Adrenal gland (tissue), 5 donors: ENCODE measurements around the gene MIPOL1.

Experiments
- CTCF ChIP-seq, 6 experiments: fragments of 450-650 bp in 4 of 6; fragments of 200-600 bp in 2 of 6; sonication (generic) in 1 of 6; IDR thresholded peaks; 1 replicate in 5 of 6; 2 replicates in 1 of 6; pipeline versions ENCODE4 v1.5.1 to v1.8.0; 2016 to 2021; ENCODE audit warnings: antibody characterized with exemption in 6 of 6, mild to moderate bottlenecking in 2 of 6, moderate library complexity in 1 of 6
- POLR2A ChIP-seq, 2 donors: fragments of 450-650 bp; IDR thresholded peaks; one replicate each; pipeline ENCODE4 v1.6.1; 2017; ENCODE audit warnings: antibody characterized with exemption in 2 of 2, mild to moderate bottlenecking in 2 of 2, moderate library complexity in 1 of 2
- donor health status: DM: no; HTN: no; CAD: no.

- TF ChIP-seq CTCF (IDR thresholded peaks at IDR 0.05) (no peak), POLR2A (IDR thresholded peaks at IDR 0.05) (no peak)
Observed at GRCh38 chr14:37170993-37171392, 26.7 kb upstream of the MIPOL1 start.
